NCI-H82 treated with DMSO at 0.1 percent for 48 hours (cell line): ENCODE results near the gene RHOG.
"Not testable (repeated sequence)": the region's sequence is repeated elsewhere in the genome, so short reads cannot be mapped to it uniquely, and the experiment has no call there.

Experiments
- DNase-seq: peaks from one replicate; lab custom pipeline; 2025; ENCODE audit not compliant: unreplicated experiment; lab: John Stamatoyannopoulos, UW

Gene RHOG

DNA sequence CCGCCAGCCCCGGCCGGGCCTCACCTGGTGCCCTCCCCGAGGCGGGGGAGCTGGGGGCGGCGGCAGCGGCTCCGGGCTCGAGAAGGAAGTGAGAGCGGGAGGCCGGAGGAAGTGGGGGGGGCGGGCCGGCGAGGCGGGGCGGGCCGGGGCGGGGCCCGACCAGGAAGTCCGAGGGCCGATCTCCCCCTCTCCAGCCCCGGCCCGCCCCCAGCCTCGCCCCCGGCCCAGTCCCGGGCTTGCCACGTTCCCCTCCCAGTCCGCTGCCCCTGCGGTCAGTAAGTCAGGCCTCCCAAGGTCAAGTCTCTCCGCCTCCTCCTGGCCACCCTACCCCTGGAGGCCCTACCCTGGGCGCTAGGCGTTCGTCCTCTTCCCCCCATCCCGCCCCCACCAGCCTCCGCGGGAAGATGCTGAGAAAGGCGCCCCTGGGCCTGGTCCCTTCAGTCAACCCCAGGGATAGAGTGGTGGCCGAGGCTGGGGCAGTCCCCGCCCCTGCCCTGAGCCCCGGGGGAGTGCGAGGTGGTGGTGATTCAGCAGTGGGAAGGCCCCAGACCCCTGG, at the start of gene RHOG:
TSS of gene RHOG (minus strand) at position 90 of the 556 bp plus-strand sequence. CDS start 12,821 bp downstream, outside the sequence.
- DNase-seq, result no peak

DNA sequence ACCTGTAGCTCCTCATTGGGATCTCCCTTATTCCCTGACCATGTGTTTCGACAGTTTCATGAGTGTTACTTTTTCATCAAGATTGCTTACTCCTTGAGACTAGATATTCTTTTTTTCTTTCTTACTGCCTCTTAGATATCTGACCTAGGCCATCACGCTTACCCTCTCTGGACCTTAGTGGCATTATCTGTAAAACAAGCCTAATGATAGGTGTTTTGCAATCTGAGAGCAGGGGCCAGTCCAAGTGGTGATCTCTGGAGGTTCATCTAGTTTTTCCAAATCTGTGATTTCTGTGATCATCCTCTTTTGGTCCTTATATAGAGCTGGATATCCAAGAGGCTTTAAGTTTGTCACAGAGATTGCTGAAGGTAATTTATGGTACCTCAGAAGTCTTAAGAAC, 49.3 kb upstream of the RHOG start:
- no peak for DNase-seq

DNA sequence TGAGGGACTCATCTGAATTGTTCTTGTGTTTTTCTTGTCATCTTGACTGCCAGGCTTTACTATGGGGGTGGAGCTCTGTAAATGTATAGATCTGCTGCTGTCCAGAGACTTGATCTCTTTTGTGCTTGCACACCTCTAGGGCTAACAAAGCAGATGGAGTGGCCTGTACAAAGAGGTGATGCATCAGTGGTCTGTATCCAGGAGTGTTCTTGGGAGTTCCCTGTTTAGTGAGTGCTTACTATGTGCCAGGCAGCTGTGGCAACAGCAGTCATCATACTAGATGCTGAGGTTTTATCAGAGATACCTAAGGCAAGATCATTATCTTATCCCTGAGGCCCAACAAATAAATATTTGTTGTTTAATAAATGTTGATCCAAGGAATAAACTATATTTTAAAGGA, 48.1 kb upstream of the RHOG start:
- no peak for DNase-seq

DNA sequence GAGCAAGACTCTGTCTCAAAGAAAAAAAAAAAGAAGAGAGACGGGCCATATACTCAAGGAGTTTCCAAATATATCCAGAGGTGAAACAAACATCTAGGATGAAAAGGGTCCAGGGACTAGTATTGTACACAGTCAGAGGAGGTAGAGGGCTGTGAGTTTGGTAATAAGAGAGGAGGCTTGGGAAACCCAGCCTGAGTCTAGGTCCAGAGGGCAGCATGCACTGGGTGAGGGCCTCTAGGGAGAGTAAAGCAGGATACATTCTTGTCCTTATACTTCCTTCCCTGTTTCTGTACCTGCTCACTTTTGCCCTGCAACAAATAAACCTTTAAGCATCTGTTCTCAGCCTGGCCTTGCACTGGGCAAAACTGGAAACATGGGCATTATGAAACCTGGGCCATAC, 46.2 kb upstream of the RHOG start:
- no peak for DNase-seq

DNA sequence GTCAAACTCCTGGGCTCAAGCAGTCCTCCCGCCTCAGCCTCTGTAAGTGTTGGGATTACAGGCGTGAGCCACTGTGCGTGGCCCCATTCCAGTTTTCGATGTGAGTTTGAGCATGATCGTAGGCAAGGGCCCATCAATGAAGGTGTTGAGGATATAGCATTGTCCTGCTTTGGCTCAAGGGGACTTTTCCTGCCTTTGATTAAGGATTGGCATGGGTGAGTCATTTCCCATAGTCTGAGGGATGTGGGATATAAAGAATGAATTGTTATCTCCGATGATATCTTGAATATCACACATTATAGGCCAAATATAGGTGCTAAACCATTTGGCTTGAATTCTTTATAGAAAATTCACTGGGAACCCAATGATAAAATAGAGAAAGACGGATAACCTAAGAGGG, 45.1 kb upstream of the RHOG start:
- DNase-seq, result no peak

DNA sequence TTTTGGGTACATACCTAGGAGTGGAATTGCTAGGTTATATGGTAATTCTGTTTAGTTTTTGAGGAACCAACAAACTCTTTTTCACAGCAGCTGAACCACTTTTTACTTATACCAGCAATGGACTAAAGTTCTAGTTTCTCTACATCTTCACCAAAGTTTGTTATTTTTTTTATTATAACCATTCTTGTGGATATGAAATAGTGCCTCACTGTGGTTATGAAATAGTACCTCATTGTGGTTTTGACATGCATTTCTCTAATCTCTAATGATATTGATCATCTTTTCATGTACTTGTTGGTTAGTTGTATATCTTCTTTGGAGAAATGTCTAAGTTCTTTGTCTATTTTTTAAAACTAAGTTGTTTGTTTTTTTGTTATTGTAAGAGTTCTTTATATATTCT, 41.9 kb upstream of the RHOG start:
- no peak for DNase-seq

DNA sequence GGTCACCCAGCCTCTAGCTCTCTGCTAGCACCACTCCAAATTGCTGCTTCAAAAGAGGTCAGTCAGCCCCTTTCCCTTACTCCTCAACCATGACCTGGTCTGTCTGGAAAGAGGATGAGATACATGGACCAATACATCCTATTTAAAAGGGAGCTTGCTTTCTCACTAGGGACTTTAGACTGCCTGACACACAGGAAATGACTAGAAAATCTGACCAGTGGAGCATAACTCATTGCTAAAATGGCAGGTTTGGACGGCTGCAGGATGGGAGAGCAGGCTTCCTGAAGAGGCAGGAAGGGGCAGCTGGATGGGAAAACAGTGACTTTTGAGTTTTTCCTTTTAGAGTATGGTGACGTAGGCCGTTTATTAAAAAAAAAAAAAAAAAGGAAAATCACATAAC, 40.0 kb upstream of the RHOG start:
- no peak for DNase-seq

DNA sequence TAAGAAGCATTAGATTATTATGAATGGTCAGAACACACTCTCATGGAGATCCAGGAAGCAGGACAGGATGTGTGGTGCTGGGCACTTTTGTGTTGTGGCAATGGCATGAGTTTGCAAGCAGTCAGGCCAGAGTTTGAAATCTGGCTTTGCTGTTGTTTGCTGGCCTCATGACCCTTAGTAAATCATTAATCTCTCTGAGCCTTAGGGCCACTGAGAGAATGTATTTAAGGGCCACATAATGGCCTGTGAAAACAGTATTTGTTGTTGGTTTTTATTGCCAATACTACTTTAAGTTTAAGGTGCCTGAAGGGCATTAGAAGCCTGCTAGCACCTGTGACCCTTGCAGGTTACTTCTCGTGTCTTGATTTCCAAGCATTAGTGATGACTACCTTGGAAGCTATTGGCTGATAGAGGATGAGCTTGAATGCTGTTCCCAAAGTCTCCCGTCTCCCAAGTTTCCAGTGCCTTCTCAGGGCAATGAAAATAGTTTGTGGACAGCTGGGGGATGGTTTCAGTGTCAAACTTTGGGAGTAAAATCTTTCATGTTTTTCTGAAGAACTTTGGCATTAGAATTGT, 39.3 kb upstream of the RHOG start:
- DNase-seq, result no peak

DNA sequence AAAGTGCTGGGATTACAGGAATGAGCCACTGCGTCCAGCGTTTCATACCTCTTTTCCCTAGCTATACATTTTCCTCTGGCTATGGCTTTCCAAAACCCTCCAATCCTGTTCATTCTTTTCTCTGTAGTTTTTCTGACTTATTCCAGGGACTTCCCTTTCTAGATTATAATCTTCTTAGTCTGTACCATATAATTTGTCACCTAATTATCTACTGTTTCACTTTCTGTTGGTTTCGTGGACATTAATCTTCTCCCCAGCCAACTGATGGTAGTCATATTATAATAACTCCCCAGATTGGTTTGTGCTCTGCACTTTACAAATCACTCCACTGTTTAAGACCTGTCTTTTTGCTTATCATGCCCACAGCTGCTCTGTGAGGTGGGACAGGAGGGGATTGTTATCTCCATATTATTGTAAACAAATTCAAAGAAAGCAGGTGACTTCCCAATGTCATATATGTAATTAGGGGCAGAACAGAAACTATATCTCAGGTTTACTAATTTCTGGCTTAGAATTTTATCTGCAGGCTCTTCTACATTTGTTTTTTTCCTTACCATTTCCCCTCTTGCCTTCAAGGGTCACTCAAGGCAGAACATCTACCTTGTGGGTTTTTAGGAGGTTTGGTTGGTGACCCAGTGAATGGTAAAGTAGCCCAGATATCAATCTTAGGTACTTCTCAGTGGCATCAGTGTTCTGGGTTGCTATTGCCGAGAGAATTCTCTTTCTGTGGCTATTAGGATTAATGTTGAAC, 38.6 kb upstream of the RHOG start:
- no peak for DNase-seq

DNA sequence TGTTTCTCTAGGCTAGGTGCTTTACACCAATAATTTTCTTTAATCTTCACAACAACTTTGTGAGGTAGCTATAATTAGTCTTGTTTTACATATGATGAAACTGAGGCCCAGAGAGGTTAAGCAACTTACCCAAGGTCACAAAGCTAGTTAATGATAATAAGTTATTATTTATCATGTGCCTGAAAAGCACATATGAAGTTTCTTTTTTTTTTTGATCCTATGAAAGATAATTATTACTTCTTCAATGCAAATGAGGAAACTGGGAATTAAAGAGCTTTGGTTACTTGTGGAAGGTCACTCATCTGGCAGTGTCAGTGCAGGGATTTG, 37.5 kb upstream of the RHOG start:
- DNase-seq, result no peak

DNA sequence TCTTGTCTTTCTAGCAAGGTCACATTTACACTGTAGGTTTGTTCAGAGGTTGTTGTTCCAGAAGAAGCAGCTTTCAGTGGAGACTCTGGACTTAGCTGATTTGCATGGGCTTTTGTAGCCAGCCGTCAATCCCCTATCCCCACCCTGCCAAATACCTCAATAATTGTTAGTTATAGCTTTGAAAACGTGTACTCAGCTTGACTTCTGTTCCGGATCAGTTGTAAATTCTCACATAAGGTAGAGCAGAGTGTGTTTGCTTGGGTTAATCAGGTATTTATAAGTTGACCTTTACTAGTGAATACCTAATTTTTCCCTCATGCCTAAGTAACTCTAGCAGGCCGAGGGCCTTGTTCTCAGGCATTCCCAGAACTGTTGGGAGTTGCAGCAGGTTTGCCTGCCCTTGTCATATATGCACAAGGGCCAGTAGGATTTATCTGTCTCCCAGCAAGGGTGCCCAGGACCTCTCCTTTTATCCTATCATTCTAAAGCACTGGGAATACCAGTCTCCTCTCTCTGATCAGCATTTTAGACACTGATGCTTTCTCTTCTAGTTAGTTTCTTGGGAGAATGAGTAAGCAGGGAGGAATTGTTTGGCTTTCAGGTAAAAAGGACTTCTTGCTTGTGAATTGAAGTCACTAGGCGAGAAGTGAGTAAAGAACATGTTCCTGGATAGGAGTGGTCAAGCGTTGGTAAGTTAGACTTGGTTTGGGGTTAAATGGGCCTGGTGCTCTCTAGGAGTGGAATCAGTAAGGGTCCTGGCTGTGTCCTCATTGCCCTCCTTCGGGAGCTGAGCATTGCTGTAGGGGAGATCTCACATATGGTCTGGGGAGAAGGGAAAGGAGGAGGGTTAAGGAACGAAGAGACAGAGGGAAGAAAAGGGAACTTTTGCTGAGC, 36.9 kb upstream of the RHOG start:
- DNase-seq, result no peak

DNA sequence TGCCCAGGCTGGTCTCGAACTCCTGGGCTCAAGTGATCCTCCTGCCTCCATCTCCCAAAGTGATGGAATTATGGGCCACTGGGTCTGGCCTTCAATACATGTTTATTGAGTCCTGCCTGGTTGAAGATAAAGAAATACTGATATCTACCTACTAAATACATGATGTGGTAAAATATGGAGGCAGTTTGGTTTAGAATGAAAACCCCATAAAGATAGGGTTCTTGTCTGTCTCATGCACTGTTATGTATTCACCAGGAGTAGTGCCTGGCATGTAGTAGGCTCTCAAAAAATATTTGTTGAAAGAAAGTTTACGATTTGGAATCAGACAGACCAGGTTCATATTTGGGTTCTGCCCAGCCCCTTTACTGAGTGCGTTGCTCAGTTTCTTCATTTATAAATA, 35.9 kb upstream of the RHOG start:
- no peak for DNase-seq

DNA sequence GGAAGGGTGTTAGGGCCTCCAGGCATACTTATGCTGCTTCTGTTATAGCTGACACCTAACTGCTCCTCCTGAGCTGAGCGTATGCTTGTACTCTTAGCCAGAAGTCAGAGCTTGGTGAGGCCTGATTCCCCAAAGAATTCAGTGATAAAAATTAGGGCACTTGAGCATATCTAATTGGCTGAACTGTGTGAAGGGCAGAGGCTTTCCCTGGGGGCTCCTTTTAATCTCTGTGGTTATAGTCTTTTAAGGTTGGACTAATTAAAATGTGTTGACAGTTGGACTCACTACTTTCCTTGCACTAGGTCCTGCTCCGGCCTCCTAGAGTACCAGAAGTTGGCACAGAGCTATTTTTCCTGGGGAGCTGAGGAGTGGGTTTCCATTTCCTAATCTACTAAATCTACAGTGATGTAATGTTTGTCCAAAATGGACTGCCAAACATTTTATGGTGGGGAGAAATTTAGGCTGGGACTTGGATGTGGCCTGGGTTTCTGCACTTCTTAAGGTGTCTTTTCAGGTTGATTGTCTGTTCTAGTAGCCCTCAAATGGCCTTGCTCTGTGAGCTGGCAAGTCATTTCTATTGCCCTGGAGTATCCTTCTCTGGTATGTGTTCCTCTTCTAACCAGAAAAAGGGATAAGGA, 33.1 kb upstream of the RHOG start:
- DNase-seq, result peak; percentile 47

DNA sequence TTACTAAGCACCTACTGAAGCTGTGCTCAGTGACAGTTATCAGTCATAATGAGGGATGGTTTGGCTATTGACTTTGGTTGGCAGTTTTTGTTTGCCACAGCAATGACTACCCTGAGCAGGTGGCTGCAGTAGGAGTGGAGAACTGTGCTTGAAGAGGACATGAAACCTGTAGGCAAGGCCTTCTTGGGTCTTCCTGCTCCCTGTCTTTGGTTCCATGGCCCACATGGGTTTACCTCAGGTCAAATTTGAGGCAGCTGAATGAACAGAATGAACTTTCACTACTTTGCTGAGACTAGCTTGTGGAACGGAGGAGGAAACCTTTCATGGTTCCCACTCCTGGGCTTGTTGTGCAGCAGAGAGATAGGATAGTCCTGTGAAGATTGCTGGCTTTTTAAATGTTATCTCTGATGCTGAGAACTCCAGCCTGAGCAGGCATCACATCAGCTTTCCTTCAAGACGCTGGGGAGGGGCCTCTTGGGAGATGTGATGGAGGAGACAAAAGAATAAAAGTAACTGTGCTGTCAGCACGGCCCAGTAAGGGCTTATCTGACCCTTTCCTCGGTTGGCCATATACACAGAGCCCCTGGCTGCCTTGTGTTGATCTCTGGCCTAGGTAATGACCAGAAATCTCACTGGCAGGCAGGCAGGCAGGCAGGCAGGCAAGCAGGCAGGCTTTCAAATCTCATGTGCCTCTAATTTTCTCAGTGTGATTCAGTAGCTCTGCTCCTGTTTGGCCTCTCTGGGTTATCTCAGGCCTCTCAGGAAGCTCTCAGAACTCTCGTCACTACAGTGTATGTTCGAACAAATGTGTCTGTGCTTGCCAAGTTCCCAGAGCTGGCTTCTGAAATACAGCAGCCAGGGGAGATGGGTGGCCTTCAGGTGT, 26.7 kb upstream of the RHOG start:
- no peak for DNase-seq

DNA sequence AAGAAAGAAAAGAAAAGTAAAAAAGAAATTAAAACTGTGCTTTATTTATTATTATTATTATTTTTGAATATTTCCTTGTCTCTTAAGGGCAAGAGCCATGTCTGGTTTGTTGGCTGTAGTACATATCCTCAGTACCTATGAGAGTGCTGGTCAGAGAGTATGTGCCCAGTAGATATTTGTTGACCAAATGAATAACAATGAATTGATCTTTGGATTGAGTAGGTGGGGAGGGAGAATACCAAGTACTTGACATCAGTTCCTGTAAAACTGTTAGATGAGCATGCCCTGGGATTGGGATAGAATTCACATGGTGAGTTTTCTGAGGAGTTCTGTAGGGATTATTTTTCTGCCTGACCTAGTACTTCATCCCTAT, 26.1 kb upstream of the RHOG start:
- DNase-seq, result no peak

DNA sequence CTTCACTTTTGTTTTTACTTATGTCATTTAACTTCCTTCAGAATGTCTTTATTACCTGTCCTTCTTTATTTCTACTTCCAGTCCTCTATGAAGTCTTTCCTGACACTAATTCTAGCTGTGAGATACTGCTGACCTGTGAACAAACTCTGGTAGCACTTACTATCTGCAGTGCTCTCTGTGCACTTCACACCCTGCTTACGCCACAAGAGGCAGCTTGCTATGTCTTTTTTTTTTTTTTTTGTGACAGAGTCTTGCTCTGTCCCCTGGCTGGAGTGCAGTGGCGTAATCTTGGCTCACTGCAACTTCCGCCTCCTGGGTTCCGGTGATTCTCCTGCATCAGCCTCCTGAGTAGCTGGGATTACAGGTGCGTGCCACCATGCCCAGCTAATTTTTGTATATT, 25.4 kb upstream of the RHOG start:
- DNase-seq, result no peak

DNA sequence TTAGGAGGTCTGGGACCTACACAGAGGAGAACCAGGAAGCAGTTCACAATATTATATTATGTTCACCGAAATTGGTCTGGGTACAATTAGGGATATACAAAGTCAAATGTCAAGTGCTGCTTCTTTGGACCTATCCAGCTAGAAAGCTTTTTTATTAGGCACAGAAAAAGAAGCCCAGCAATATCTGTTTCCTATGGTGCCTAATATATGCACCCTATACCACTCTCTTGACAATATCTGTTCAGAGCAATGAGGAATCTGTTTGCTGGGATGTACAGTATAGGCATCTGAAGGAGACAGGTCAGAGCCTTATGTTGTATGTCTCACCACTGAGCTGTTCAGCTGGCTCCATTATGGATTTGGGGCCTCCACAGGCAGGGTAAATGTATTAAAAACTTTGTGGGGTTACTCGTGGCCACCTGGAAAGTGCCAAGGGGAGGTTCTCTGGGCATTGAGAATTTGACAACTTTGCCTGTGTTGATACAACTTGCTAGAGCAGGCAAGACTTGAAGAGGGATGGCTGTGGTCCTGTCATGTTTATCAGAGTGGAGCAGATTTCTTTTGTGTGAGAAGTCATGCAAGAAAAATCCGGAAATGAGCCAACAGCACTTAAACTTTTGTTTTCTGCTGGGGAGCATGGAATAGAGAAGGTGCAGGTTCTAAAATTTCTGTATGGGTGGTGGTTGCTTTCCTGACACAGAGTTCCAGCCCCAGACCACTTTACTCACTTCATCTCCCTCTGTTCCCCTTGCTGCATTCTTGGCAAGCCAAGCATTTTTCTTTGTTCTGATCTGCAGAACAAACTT, 24.8 kb upstream of the RHOG start:
- no peak for DNase-seq

DNA sequence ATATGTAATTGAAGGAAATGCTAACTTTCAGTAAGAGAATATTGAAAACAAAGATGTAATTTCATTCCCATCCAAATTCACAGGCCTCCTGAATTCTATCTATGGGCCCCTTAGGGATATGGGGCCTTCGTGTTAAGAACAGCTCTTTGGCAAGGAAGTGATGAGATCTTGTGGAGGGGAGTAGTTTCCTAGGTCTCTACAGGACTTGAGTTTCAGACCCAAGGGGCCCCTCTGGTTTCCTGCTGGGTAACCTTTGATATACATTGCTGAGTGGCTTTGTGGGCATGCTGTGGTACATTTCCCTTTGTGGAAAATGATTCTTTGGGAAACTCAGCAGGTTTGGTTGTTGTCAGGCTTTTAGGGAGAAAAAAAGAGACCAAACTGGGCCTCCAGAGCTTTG, 20.9 kb upstream of the RHOG start:
- no peak for DNase-seq

DNA sequence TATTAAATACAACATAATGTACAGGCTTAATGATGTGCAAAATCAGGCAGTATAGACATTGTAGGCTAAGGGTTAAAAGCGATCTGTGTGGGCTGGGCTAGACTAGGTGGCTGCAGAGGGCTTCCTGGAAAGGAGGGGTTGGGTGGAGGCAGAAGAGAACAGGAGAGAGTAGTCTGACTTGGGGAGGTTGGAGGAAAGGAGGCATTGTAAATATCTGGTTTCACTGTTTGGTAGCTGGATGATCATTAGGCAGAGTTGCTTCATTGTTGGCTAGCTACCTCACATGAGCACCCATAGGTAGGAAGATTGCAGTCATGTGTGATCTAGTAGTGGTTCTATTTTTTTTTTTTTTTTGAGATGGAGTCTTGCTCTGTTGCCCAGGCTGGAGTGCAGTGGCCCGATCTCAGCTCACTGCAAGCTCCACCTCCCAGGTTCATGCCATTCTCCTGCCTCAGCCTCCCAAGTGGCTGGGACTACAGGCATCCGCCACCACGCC, 20.2 kb upstream of the RHOG start:
- DNase-seq, result not testable (repeated sequence)
